GM18517 (cell line): ENCODE measurements around the gene STUM.

Source experiments
- ATAC-seq: cut with Tn5 transposase; IDR thresholded peaks from one replicate; pipeline ENCODE4 v1.9.1; 2021; ENCODE audit warnings: mild to moderate bottlenecking, moderate library complexity; ENCODE audit not compliant: unreplicated experiment

The STUM gene

DNA sequence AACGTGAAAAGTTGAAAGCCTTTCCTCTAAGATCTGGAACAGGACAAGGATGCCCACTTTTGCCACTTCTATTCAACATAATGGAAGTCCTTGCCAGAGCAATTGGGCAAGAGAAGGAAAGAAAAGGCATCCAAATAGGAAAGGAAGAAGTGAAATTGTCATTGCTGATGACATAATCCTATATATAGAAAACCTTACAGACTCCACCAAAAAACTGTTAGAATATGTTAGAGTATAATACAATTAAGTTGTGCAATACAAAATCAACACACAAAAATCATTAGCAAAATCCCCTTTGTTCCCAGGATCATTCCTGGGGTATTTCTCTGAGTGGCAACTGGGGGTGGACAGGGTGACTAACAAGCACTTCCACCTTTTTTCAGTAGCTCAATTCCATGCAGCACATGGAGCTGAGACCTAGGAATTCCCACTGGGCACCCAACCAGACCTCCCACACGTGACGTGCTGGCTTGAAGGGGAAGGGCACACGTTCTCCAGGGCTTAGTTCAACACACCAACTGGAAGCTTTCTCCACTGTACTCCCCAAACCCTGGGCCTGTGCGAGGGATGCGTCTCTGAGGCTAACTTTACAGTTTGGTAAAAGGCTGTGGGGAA lies 9.6 kb downstream of the STUM start:
- no peak for ATAC-seq

DNA sequence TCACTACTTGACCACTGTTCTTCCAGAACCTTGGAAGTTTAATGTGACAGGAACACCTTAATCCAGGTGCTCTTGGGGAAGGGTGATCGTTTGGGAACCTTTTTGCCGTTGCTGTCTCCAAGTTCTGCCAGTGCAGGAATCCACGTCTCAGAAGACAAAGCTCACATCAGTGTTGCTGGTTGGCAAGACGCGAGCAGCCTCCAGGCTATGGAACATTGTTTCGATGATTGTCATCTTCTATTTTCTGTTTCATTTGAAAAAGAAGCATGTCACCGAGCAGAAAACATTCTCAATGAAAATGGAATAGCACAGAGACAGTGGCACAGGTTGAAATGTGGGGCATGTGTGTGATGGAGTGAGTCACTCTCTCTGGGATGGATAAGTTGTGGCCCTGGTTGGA lies 11.7 kb downstream of the STUM start:
- ATAC-seq: no peak

DNA sequence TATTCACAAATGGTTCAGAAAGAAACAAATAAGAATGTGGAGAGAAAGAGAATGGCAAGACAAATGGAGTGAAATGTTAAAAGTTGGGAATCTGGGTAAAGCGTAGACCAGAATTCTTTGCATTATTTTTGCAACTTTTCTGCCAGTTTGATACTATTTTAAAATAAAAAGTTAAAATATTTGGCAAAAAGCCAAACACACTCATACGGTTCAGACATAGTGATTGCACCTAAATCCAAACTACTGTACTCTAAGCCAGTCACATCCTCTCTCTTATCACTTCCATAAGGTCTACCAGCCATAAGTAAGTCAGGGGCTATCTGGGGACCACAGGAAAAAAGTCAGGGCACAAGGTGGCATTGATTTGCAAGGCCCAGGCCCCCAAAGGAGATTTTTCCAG lies 14.4 kb downstream of the STUM start:
- no peak for ATAC-seq

GRCh38 chr1:226563666-226564065 lies 15.1 kb downstream of the STUM start:
- no peak for ATAC-seq

- no peak for ATAC-seq
Observed at GRCh38 chr1:226565476-226565875, 16.9 kb downstream of the STUM start.

GRCh38 chr1:226566234-226566633 lies 17.7 kb downstream of the STUM start:
- no peak for ATAC-seq

DNA sequence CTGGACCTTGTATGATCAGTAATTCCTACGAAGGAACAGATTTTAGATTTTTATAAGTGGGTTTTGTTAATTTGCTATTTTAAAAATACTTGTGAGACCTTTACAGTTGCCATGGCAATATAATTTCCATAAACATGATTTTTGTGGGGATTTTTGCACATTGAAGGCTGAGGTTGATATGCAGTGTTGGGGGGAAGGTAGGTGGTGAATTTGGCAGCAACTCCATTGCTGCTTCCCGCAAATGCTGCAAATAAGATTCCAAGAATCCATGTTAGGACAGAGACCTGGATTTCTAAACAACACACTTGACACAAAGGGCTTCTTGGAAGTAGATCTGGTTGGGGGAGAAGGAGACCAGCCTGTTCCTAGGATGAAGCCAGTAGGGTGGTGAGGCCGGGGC lies 18.2 kb downstream of the STUM start:
- ATAC-seq: no peak

DNA sequence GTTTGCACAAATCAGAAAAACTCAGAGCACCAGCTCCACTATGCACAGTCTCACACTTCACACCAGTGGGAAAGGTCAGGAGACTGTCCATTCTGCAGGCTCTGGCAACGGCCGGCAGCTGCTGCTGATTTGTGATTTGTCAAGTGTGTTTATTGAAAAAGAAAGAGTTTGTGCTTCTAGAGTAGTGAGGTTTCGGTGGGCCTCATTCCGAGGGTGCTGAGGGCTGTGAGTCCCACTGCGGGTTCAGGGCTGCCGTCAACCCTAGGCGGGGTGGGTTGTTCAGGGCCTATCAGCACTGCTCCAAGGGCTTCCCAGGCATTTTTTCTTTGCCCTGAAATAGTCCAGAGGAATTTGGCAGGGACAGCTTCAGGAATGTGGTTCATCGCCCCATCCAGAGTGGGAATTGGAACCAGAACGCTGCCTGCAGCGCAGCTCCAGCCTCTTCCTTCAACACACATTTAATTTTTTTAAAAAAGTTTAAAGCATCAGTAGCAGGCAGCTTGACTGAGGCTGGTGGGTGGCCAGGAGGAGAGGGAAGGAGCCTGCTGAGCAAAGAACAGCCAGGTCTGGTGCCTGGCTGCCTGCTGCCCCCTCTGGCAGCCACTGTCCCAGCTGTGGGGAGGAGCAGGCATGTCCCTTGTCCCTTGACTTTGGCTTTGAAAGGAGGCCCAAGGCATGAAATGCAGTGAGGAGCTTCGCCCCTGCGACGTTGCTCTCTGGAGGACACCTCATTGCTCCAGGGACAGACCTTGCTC lies 19.7 kb downstream of the STUM start:
- ATAC-seq: no peak

GRCh38 chr1:226568975-226569741 lies 20.6 kb downstream of the STUM start:
- no peak for ATAC-seq

- ATAC-seq: no peak
Observed at GRCh38 chr1:226569879-226570547, 21.4 kb downstream of the STUM start.

DNA sequence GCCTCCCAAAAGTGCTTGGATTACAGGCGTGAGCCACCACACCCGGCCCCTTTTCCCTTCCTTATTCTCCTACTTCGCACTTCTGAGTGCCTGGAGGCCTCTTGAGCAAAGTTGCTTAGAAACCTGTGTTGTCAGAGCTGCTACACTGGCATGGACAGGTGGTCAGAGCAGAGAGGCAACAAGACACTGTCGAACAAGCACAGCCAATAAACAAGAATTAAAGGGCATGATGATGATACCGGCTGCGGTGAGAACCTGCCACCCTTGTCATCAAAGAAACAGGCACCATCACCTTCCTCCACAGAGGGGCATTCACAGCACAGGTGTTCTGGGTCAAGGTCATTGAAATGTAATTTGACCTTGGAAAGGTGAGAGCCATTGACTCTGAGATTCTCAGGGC lies 23.3 kb downstream of the STUM start:
- no peak for ATAC-seq

DNA sequence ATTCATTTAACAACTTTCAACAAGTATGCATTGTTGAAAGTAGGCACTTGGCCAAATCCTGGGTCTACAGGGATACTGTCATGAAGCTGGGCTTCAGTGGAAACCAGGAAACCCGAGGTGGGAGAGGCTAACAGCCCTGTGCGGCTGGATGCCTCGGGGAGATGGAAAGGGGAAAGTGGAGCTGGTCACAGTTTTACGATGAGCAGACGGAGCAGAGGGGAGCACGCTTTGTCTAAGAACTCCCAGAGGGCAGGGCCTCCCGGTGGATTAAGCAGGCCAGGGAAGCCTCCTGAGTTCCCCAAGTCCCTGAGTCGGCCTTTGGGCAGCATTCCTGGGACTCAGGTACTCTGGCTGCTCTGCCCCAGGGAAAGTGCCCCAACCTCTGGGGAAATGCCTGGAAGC lies 23.8 kb downstream of the STUM start:
- no peak for ATAC-seq

DNA sequence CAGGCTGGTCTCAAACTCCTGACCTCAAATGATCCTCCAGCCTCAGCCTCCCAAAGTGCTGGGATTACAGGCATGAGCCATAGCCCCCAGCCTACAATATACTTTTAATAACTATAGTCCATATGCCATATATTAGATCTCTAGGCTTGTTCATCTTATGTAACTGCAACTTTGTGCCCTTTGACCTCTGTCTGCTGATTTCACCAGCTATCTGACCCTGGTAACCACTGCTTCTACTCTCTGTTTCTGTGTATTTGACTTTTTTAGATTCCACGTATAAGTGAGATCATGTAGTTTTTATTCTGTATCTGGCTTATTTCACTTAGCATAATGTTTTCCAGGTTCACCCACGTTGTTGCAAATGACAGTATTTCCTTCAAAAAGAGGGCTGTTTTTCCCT lies 25.5 kb downstream of the STUM start:
- no peak for ATAC-seq

GRCh38 chr1:226574591-226575435 lies 26.2 kb downstream of the STUM start:
- ATAC-seq: no peak

DNA sequence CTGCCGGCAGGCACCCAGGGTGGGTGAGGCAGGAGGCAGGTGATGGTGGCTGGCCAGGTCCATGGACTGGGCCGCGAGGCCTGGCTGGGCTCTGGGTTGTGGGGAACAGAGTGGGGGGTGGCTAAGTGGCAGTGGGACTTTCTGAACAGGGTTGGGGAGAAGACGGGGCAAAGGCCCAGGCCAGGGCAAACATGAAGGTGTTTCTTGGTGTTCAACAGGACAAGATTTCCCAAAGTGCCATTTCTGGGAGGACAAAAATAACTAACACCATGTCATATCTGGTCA lies 26.8 kb downstream of the STUM start:
- no peak for ATAC-seq

DNA sequence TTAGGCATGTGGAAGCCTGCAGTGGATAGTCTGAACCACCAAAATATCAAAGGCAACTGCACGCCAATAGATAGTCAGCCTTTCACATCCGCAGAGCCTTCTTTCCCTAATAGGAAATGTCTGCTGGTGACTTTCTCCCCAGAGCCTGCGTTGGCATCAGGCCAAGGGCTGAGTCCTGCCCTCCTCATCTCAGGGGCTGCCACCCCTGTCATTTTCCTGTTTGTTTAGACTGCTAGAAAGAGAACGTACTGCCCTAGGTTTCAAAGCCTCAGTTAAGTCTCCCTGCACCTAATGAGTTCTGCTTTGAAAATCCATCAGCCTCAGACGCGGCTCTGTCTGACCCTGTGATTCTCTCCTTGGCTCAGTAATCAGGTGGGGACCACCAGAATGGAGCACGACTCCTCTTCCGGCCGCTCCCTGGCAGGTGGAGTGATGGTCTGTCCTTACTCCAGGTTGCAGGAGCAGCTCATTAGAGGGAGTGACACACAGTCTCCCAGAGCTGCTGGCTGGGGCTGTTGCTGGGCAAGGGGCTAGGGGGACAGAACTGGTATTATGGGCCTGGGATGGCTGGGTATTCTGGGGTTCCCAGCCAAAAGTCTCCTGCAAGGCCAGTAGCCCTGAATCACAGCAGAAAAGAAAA lies 27.3 kb downstream of the STUM start:
- no peak for ATAC-seq

DNA sequence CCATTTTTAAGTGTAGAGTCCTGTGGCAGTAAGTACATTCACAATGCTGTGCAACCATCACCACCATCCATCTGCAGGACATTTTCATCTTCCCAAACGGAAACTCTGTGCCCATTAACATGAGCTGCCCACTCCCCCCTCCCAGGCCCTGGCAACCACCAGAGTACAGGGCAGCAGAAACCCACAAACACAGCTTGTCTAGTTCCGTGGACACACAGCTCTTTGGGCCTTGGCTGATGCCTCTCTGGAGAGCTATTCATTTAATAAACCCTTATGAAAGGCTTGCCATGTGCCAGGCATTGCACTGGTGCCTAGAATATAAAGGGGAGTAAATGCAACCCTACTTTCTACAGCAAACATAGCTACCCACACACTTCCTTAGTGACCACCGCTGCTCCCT lies 28.0 kb downstream of the STUM start:
- no peak for ATAC-seq

- no peak for ATAC-seq
Observed at GRCh38 chr1:226577401-226578180, 29.0 kb downstream of the STUM start.

- no peak for ATAC-seq
Observed at GRCh38 chr1:226578946-226579578, 30.5 kb downstream of the STUM start.
